Ovary (tissue), 9 donors: ENCODE results near the gene RELL1. TPM values are rescaled to one million over a fixed set of nuclear protein-coding genes. Genes with fewer than 3 reads are reported as not detected.

ENCODE experiments used
- DNase-seq, 5 donors: peaks; one replicate each; pipeline ENCODE4 v3.0.0-alpha.2; 2019 to 2020
- H3K27ac ChIP-seq, 2 donors: fragments of 200-600 bp; one replicate each; pipeline versions ENCODE4 v1.5.1 to v1.8.0; 2019 to 2022
- H3K27me3 ChIP-seq: fragments of 200-600 bp; one replicate; pipeline ENCODE4 v1.8.0; 2022
- H3K36me3 ChIP-seq: fragments of 200-600 bp; sonication (generic); one replicate; pipeline ENCODE4 v1.5.1; 2019
- H3K4me1 ChIP-seq: one replicate; pipeline ENCODE4 v1.8.1; 2013; ENCODE audit warnings: mild to moderate bottlenecking, moderate library complexity; ENCODE audit not compliant: insufficient read depth
- H3K4me3 ChIP-seq: fragments of 200-600 bp; sonication (generic); one replicate; pipeline ENCODE4 v1.5.1; 2017
- H3K9me3 ChIP-seq, 2 donors: fragments of 200-600 bp in 1 of 2; sonication (generic) in 1 of 2; one replicate each; pipeline versions ENCODE4 v1.5.1 to v1.8.1; 2013 to 2019; ENCODE audit warnings: mild to moderate bottlenecking in 1 of 2, moderate library complexity in 1 of 2
- EP300 ChIP-seq: sonication (generic); formaldehyde crosslinking; IDR thresholded peaks from one replicate; pipeline ENCODE4 v1.6.1; 2017; ENCODE audit warnings: antibody characterized with exemption
- POLR2A ChIP-seq: fragments of 450-650 bp; IDR thresholded peaks from one replicate; pipeline ENCODE4 v1.6.1; 2017; ENCODE audit warnings: antibody characterized with exemption, mild to moderate bottlenecking, moderate library complexity
- WGBS, 3 donors: extraction: QIAGEN DNeasy Blood & Tissue Kit in 1 of 3; methylation state at CpG; one replicate each; pipeline versions ENCODE4 v1.1.5 to v1.1.7; 2013 to 2017; 5-methylcytosine and 5-hydroxymethylcytosine counted together
- intact Hi-C, 4 donors: fragments of 100-400 bp; cut with DNase I; formaldehyde crosslinking; loops; one replicate each; pipeline versions ENCODE4 v1.11.0 to v1.15.1; 2022 to 2023
- polyA plus RNA-seq, 2 donors: library from polyadenylated mRNA; stranded (reverse); fragments of 200-250 nt in 1 of 2; fragments of 350-450 nt in 1 of 2; fragmentation: Illumina TruSeq in 1 of 2; extraction: RNeasy Lipid Tissue Mini Kit (QIAGEN cat#74804) in 1 of 2; gene quantifications; one replicate each; pipeline ENCODE4 v1.2.3, GENCODE V29; 2013 to 2014
- small RNA-seq: library from RNA; depleted of rRNA; stranded (forward); fragments of <200 nt; gene quantifications from one replicate; pipeline ENCODE3, GENCODE V24; 2016
- total RNA-seq, 7 donors: library from RNA; depleted of rRNA in 2 of 7; stranded (reverse); fragments of >200 nt in 2 of 7; fragmentation: NEBNext Ultra II Directional in 3 of 7; extraction: Animal tissue kit (Norgen Biotek cat#: 25700) in 3 of 7; gene quantifications; one replicate each; pipeline versions ENCODE4 v1.1.0 to v1.2.4, GENCODE V29; 2016 to 2023
- TF ChIP-seq, protein P1 (sequence below), 3 donors: fragments of 450-650 bp in 2 of 3; fragments of 200-600 bp in 1 of 3; IDR thresholded peaks; one replicate each; pipeline versions ENCODE4 v1.5.1 to v1.8.0; 2016 to 2022; ENCODE audit warnings: antibody characterized with exemption in 3 of 3, mild to moderate bottlenecking in 1 of 3
- donor health status: DM: no; HTN: no; CAD: no; lungs with moderate emphysema.
- donor health status: DM: no; HTN: no; CAD: no.
- donor health status: Bipolar disorder and iron deficiency.
- donor health status: DM: yes; HTN: yes; CAD: no.
- donor health status: DM: no; HTN: no; CAD: no.
- donor health status: DM: yes; HTN: yes; CAD: no.

RELL1 gene
- total and polyA plus RNA-seq, 9 donors: 4.1 to 31.4 (median 24.0) TPM

- no peaks in the 10 kb centered on the region for H3K9me3 ChIP-seq
- H3K4me1 ChIP-seq: no peaks in the 10 kb centered on the region
- H3K27ac ChIP-seq: no peak overlapping the region
- H3K36me3 ChIP-seq: no peaks in the 10 kb centered on the region
- no peaks in the 10 kb centered on the region for H3K27me3 ChIP-seq
- intact Hi-C loops: no loop called here
- WGBS, 3 donors: 55 to 71% (median 66%) methylated on average over 3 of the region's 3 CpGs
- no peak overlapping the region for H3K4me3 ChIP-seq
- no peak for DNase-seq
- TF ChIP-seq, protein P1, sequence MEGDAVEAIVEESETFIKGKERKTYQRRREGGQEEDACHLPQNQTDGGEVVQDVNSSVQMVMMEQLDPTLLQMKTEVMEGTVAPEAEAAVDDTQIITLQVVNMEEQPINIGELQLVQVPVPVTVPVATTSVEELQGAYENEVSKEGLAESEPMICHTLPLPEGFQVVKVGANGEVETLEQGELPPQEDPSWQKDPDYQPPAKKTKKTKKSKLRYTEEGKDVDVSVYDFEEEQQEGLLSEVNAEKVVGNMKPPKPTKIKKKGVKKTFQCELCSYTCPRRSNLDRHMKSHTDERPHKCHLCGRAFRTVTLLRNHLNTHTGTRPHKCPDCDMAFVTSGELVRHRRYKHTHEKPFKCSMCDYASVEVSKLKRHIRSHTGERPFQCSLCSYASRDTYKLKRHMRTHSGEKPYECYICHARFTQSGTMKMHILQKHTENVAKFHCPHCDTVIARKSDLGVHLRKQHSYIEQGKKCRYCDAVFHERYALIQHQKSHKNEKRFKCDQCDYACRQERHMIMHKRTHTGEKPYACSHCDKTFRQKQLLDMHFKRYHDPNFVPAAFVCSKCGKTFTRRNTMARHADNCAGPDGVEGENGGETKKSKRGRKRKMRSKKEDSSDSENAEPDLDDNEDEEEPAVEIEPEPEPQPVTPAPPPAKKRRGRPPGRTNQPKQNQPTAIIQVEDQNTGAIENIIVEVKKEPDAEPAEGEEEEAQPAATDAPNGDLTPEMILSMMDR (IDR thresholded peaks at IDR 0.05): no peak
- TF ChIP-seq POLR2A (no peak), EP300 (no peak)
Measured at GRCh38 chr4:37561196-37561802, 124.9 kb downstream of the RELL1 start.

Small RNA genes within 50 kb of the gene (small RNA-seq; reads per million reads assigned to genes)
- gene RF00019: not detected

Other genes starting within 250 kb of the RELL1 start
- gene PGM2, start 140.3 kb upstream of the RELL1 start, total RNA-seq: 10 to 100 TPM; 11.8 to 31.2 (median 22.2) TPM
- gene PGM2, start 140.3 kb upstream of the RELL1 start, polyA plus RNA-seq: 10 to 100 TPM; 11.0 to 24.3 TPM
- 100 to 1,000 TPM in 1 of 7 donors, 10 to 100 TPM in 6; 41.9 to 104 (median 63.9) TPM for gene TBC1D1, start 204.7 kb upstream of the RELL1 start, total RNA-seq
- 10 to 100 TPM; 39.5 to 96.1 TPM for gene TBC1D1, start 204.7 kb upstream of the RELL1 start, polyA plus RNA-seq